ENCODE measurements around the gene CXorf58.

DNA sequence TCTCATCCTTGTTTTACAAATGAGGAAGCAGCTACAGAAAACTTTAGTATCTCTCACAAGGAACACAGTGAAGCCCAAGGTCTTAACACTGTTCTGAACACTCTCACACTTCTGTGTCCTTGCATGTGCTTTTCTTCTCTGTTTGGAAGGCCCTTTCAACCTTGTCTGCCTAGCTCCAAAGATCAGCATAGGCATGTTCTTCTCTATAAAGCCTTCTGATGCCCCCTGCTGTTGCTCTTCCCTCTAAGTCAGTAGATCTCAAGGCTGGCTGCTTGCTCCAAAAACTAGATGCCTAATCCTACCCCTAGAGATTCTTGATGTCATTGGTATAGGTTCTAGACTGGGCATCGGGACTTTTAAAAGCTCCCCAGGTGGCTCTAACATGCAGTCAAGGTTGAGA lies 6.0 kb upstream of the CXorf58 start:
- TF ChIP-seq, protein P1, sequence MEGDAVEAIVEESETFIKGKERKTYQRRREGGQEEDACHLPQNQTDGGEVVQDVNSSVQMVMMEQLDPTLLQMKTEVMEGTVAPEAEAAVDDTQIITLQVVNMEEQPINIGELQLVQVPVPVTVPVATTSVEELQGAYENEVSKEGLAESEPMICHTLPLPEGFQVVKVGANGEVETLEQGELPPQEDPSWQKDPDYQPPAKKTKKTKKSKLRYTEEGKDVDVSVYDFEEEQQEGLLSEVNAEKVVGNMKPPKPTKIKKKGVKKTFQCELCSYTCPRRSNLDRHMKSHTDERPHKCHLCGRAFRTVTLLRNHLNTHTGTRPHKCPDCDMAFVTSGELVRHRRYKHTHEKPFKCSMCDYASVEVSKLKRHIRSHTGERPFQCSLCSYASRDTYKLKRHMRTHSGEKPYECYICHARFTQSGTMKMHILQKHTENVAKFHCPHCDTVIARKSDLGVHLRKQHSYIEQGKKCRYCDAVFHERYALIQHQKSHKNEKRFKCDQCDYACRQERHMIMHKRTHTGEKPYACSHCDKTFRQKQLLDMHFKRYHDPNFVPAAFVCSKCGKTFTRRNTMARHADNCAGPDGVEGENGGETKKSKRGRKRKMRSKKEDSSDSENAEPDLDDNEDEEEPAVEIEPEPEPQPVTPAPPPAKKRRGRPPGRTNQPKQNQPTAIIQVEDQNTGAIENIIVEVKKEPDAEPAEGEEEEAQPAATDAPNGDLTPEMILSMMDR (IDR thresholded peaks at IDR 0.05; ENCODE audit: low read depth, low read length, missing input control): peak; percentile 53
- peak; percentile 25 to 31 for TF ChIP-seq RXRA (IDR thresholded peaks at IDR 0.05)
- no peak for TF ChIP-seq FOXA1 (IDR thresholded peaks at IDR 0.05)
- no peak for TF ChIP-seq YY1 (IDR thresholded peaks at IDR 0.05)
- TF ChIP-seq SP1 (IDR thresholded peaks at IDR 0.05): peak; percentile 22
- TF ChIP-seq HNF4A (conservative IDR thresholded peaks at IDR 0.05): peak; percentile 66 to 70
- peak; percentile 85 to 91 for TF ChIP-seq RAD21 (IDR thresholded peaks at IDR 0.05)
- no peak for TF ChIP-seq TAF1 (conservative IDR thresholded peaks at IDR 0.05)
- TF ChIP-seq JUND (IDR thresholded peaks at IDR 0.05): no peak
